Caco-2 (cell line): ENCODE measurements around the gene ANKRD23. TPM values are rescaled to one million over a fixed set of nuclear protein-coding genes. Genes with fewer than 3 reads are reported as not detected.
A peak's percentile ranks its signal among the peaks of the same experiment; 100 is the strongest.

Experiments used
- BruUV-seq: library from RNA; stranded (reverse); fragments of 400-500 nt; replicated peaks from 2 replicates; lab custom pipeline; 2021; lab: Mats Ljungman, UMichigan
- CTCF ChIA-PET: fragments of 300-600 bp; sonication (Branson Sonifier 250); formaldehyde crosslinking; loops from one replicate; lab custom pipeline; 2022; ENCODE audit warnings: antibody characterized with exemption; lab: Charles Lee
- POLR2A ChIA-PET: fragments of 300-600 bp; sonication (Branson Sonifier 250); formaldehyde crosslinking; loops from one replicate; lab custom pipeline; 2022; ENCODE audit warnings: antibody characterized with exemption; lab: Charles Lee
- DNase-seq, 2 experiments: peaks; one replicate each; pipeline versions ENCODE4 v3.0.0 to v3.0.0-alpha.2; 2020 to 2022
- H3K27me3 ChIP-seq: replicated peaks from 2 replicates; pipeline ENCODE4 v1.6.0; 2011; ENCODE audit warnings: low read length; ENCODE audit not compliant: control insufficient read depth, insufficient read depth
- H3K36me3 ChIP-seq: 2 replicates; pipeline ENCODE4 v1.5.1; 2011; ENCODE audit warnings: low read length; ENCODE audit not compliant: control insufficient read depth, insufficient read depth
- H3K4me1 ChIP-seq: fragments of 250-450 bp; sonication (Bioruptor Pico); 2 replicates; pipeline ENCODE4 v1.5.1; 2020; ENCODE audit warnings: mild to moderate bottlenecking
- H3K4me3 ChIP-seq: 2 replicates; pipeline ENCODE4 v1.5.1; 2011; ENCODE audit warnings: low read depth, mild to moderate bottlenecking, control low read depth, low read length
- H3K9me3 ChIP-seq: fragments of 250-450 bp; sonication (Bioruptor Pico); 2 replicates; pipeline ENCODE4 v1.5.1; 2020; ENCODE audit warnings: mild to moderate bottlenecking, moderate library complexity
- H3K27ac Mint-ChIP-seq: one replicate; pipeline ENCODE4 v1.8.0; 2022; ENCODE audit warnings: mixed read lengths; ENCODE audit not compliant: unreplicated experiment
- H3K27me3 Mint-ChIP-seq: one replicate; pipeline ENCODE4 v1.8.0; 2022; ENCODE audit warnings: mixed read lengths; ENCODE audit not compliant: insufficient read depth, unreplicated experiment
- H3K36me3 Mint-ChIP-seq: one replicate; pipeline ENCODE4 v1.8.0; 2022; ENCODE audit warnings: mild to moderate bottlenecking, mixed read lengths; ENCODE audit not compliant: insufficient read depth, unreplicated experiment
- H3K4me1 Mint-ChIP-seq: one replicate; pipeline ENCODE4 v1.8.0; 2022; ENCODE audit warnings: low read depth, mixed read lengths; ENCODE audit not compliant: unreplicated experiment
- H3K4me3 Mint-ChIP-seq: one replicate; pipeline ENCODE4 v1.8.0; 2022; ENCODE audit warnings: mild to moderate bottlenecking, moderate library complexity, mixed read lengths; ENCODE audit not compliant: unreplicated experiment
- H3K9me3 Mint-ChIP-seq: one replicate; pipeline ENCODE4 v1.8.0; 2022; ENCODE audit warnings: mixed read lengths; ENCODE audit not compliant: unreplicated experiment
- CTCF ChIP-seq, 2 experiments: fragments of 200-600 bp in 1 of 2; IDR thresholded peaks; 1 replicate in 1 of 2; 2 replicates in 1 of 2; pipeline versions ENCODE4 v1.5.1 to v1.8.0; 2011 to 2022; ENCODE audit warnings: antibody characterized with exemption in 1 of 2, control low read depth in 1 of 2, inconsistent platforms in 1 of 2, low read depth in 1 of 2, low read length in 1 of 2, mild to moderate bottlenecking in 1 of 2, moderate library complexity in 1 of 2; ENCODE audit not compliant: insufficient read depth in 1 of 2, severe bottlenecking in 1 of 2, unreplicated experiment in 1 of 2
- intact Hi-C: fragments of 100-400 bp; cut with micrococcal nuclease; formaldehyde crosslinking; loops from one replicate; pipeline ENCODE4 v1.10.0; 2022; ENCODE audit not compliant: unreplicated experiment
- total RNA-seq: library from RNA; stranded (reverse); gene quantifications from 2 replicates; pipeline ENCODE4 v1.2.3, GENCODE V29; 2022

Gene ANKRD23
- total RNA-seq, 1 experiment from 2014 or later, result 2.5 TPM

DNA sequence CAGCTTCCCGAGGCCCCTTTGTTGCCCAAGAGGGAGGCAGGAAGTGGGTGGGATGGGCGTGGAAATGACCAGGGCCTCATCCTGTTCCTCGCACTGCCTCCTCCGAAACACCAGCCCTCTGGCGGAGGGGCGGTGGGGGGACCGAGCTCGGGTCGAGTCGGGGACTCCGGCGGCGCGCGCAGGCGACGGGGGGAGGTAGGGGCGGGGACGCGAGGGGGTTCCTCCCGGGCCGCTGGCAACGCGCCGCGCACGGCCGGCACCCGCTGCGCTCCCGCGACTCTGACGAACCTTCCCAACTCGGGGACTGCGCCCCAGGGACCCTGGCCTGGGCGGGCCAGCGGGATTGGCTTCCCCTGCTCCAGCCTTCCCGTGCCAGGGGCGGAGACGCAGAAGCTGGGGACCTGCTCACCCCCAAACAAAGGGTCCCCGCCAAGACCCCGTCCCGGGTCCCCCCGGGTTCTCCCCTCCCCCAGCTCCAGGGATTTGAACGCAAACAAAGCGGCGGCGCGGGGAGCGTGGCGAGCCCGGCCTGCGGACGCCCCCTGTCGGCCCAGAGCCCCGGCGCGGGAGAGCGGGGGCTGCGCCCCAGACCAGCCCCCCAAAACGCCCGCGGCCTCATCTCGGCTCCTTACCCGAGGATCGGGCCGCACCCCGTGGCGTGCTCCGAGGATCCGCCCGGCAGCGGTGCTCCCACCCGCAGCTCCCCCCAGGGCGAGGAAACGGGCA lies 24.9 kb upstream of the ANKRD23 start:
- H3K4me1 Mint-ChIP-seq, result no peaks in the 10 kb centered on the region
- no peaks in the 10 kb centered on the region for H3K9me3 Mint-ChIP-seq
- ChIA-PET CTCF (interaction anchor here (0.6 to 3.3 kb wide), 16 partner anchors 11 to 1438 kb away, joined by 3 to 71 read pairs (median 6); partner anchors contain the start of genes ANKRD39, CNNM3 and ITPRIPL1), POLR2A (interaction anchor here (0.6 to 1.7 kb wide), 4 partner anchors 10 to 53 kb away, joined by 3 to 23 read pairs (median 8); partner anchors contain the start of genes ANKRD39 and CNNM3)
- H3K27ac Mint-ChIP-seq, result peak overlapping the region; percentile 75
- Histone ChIP-seq H3K4me1 (peaks cover 19% of the 10 kb centered on the region), H3K36me3 (peaks cover 4% of the 10 kb centered on the region), H3K27me3 (no peaks in the 10 kb centered on the region), H3K4me3 (peak overlapping the region; percentile 95), H3K9me3 (no peaks in the 10 kb centered on the region)
- no peaks in the 10 kb centered on the region for H3K27me3 Mint-ChIP-seq
- DNase-seq, result peak; percentile 92
- peak; percentile 39 to 84 for TF ChIP-seq CTCF (IDR thresholded peaks at IDR 0.05; ENCODE audit: insufficient read depth in 1 of 2, low read depth in 1 of 2, low read length in 1 of 2, severe bottlenecking in 1 of 2, unreplicated experiment in 1 of 2)
- BruUV-seq, result no TSS peak
- H3K36me3 Mint-ChIP-seq, result peaks cover 14% of the 10 kb centered on the region
- peak overlapping the region; percentile 78 for H3K4me3 Mint-ChIP-seq
- intact Hi-C loops, result loop anchor here (2.0 kb wide), 2 partner anchors 52 to 244 kb away; partner anchors contain the start of genes ANKRD36 and CNNM3

GRCh38 chr2:96867756-96868554 lies 24.1 kb upstream of the ANKRD23 start:
- Histone ChIP-seq H3K36me3 (peaks cover 7% of the 10 kb centered on the region), H3K27me3 (no peaks in the 10 kb centered on the region), H3K4me3 (peak overlapping the region; percentile 95), H3K9me3 (no peaks in the 10 kb centered on the region), H3K4me1 (peaks cover 11% of the 10 kb centered on the region)
- DNase-seq, result no peak
- TF ChIP-seq CTCF (IDR thresholded peaks at IDR 0.05; ENCODE audit: insufficient read depth in 1 of 2, low read depth in 1 of 2, low read length in 1 of 2, severe bottlenecking in 1 of 2, unreplicated experiment in 1 of 2), result no peak
- Mint-ChIP-seq H3K4me3 (peak overlapping the region; percentile 78), H3K4me1 (no peaks in the 10 kb centered on the region), H3K36me3 (peaks cover 14% of the 10 kb centered on the region), H3K27me3 (no peaks in the 10 kb centered on the region), H3K9me3 (no peaks in the 10 kb centered on the region), H3K27ac (peak overlapping the region; percentile 75)
- intact Hi-C loops, result loop anchor here (2.0 kb wide), 2 partner anchors 51 to 245 kb away; partner anchors contain the start of genes ANKRD36 and CNNM3
- ChIA-PET CTCF (interaction anchor here (0.6 to 3.3 kb wide), 15 partner anchors 10 to 1439 kb away, joined by 3 to 71 read pairs (median 6); partner anchors contain the start of genes ANKRD39, CNNM3 and ITPRIPL1), POLR2A (interaction anchor here (0.6 to 1.7 kb wide), 4 partner anchors 10 to 52 kb away, joined by 3 to 23 read pairs (median 8); partner anchors contain the start of genes ANKRD39 and CNNM3)
- TSS peak; percentile 66 for BruUV-seq
